Coronary artery (tissue), 2 donors: ENCODE measurements around the gene C2CD4C.
"Not testable (repeated sequence)": the region's sequence is repeated elsewhere in the genome, so short reads cannot be mapped to it uniquely, and the experiment has no call there.

ENCODE experiments used
- DNase-seq: peaks from one replicate; pipeline ENCODE4 v3.0.0-alpha.2; 2017; ENCODE audit warnings: low spot score
- H3K27ac ChIP-seq, 2 donors: fragments of 200-600 bp; sonication (generic); one replicate each; pipeline ENCODE4 v1.5.1; 2016 to 2019
- H3K4me3 ChIP-seq: fragments of 200-600 bp; sonication (generic); 2 replicates; pipeline ENCODE4 v1.5.1; 2016; ENCODE audit warnings: mild to moderate bottlenecking, moderate library complexity
- CTCF ChIP-seq: fragments of 200-600 bp; sonication (generic); IDR thresholded peaks from one replicate; pipeline ENCODE4 v1.5.1; 2019; ENCODE audit warnings: antibody characterized with exemption

The C2CD4C gene

GRCh38 chr19:400976-401865 is 7.7 kb downstream of the C2CD4C start:
- no peak for TF ChIP-seq CTCF
- no peak overlapping the region for H3K27ac ChIP-seq
- DNase-seq, result no peak
- no peak overlapping the region for H3K4me3 ChIP-seq

GRCh38 chr19:399370-399769 is 9.6 kb downstream of the C2CD4C start:
- Histone ChIP-seq H3K27ac (no peak overlapping the region), H3K4me3 (no peak overlapping the region)
- no peak for TF ChIP-seq CTCF
- no peak for DNase-seq

- H3K4me3 ChIP-seq, result no peak overlapping the region
- H3K27ac ChIP-seq, result no peak overlapping the region
- TF ChIP-seq CTCF, result no peak
- no peak for DNase-seq
These were observed 10.2 kb downstream of the C2CD4C start for GRCh38 chr19:398719-399118.

GRCh38 chr19:397941-398706 is 10.8 kb downstream of the C2CD4C start:
- DNase-seq, result no peak
- TF ChIP-seq CTCF, result no peak
- no peak overlapping the region for H3K4me3 ChIP-seq
- no peak overlapping the region for H3K27ac ChIP-seq

- Histone ChIP-seq H3K27ac (no peak overlapping the region), H3K4me3 (no peak overlapping the region)
- TF ChIP-seq CTCF, result no peak
- DNase-seq, result no peak
These were observed 11.6 kb downstream of the C2CD4C start for GRCh38 chr19:397321-397720.

GRCh38 chr19:395467-395866 is 13.5 kb downstream of the C2CD4C start:
- TF ChIP-seq CTCF, result no peak
- DNase-seq, result no peak
- Histone ChIP-seq H3K27ac (no peak overlapping the region), H3K4me3 (no peak overlapping the region)

- DNase-seq, H3K4me3 ChIP-seq, H3K27ac ChIP-seq: not testable (repeated sequence)
These were observed 14.1 kb downstream of the C2CD4C start for GRCh38 chr19:394857-395256.

GRCh38 chr19:393560-393959 is 15.4 kb downstream of the C2CD4C start:
- not testable (repeated sequence) for DNase-seq, H3K27ac ChIP-seq, H3K4me3 ChIP-seq
